Thyroid gland (tissue), 4 donors: ENCODE results near the gene MLPH. TPM values are rescaled to one million over a fixed set of nuclear protein-coding genes. Genes with fewer than 3 reads are reported as not detected.

Experiments
- DNase-seq, 2 donors: peaks; one replicate each; pipeline ENCODE4 v3.0.0-alpha.2; 2019
- H3K27ac ChIP-seq, 3 donors: fragments of 200-600 bp; sonication (generic); 1 replicate in 2 of 3; 2 replicates in 1 of 3; pipeline ENCODE4 v1.5.1; 2016 to 2019; ENCODE audit warnings: mild to moderate bottlenecking in 1 of 3, moderate library complexity in 1 of 3
- H3K27me3 ChIP-seq: fragments of 200-600 bp; sonication (generic); one replicate; pipeline ENCODE4 v1.5.1; 2019
- H3K36me3 ChIP-seq, 2 donors: fragments of 200-600 bp; sonication (generic); one replicate each; pipeline ENCODE4 v1.5.1; 2016 to 2019
- H3K4me1 ChIP-seq, 2 donors: fragments of 200-600 bp; sonication (generic); one replicate each; pipeline ENCODE4 v1.5.1; 2017 to 2019
- H3K4me3 ChIP-seq, 3 donors: fragments of 200-600 bp; sonication (generic); replicated peaks in 1 of 3; 1 replicate in 2 of 3; 2 replicates in 1 of 3; pipeline ENCODE4 v1.5.1; 2016; ENCODE audit warnings: mild to moderate bottlenecking in 1 of 3
- H3K9me3 ChIP-seq: fragments of 200-600 bp; sonication (generic); one replicate; pipeline ENCODE4 v1.5.1; 2017
- CTCF ChIP-seq, 6 experiments: fragments of 200-600 bp in 3 of 6; fragments of 450-650 bp in 3 of 6; sonication (generic) in 3 of 6; IDR thresholded peaks; one replicate each; pipeline ENCODE4 v1.5.1; 2016 to 2019; ENCODE audit warnings: antibody characterized with exemption in 6 of 6, mild to moderate bottlenecking in 2 of 6, inconsistent platforms in 1 of 6, moderate library complexity in 1 of 6
- POLR2A ChIP-seq, 2 donors: fragments of 450-650 bp; IDR thresholded peaks; one replicate each; pipeline ENCODE4 v1.6.1; 2017; ENCODE audit warnings: antibody characterized with exemption in 2 of 2, mild to moderate bottlenecking in 2 of 2, moderate library complexity in 1 of 2
- WGBS, 2 donors: methylation state at CpG; one replicate each; pipeline ENCODE4 v1.1.5; 2017; 5-methylcytosine and 5-hydroxymethylcytosine counted together
- intact Hi-C: fragments of 100-400 bp; cut with DNase I; formaldehyde crosslinking; loops from one replicate; pipeline ENCODE4 v1.15.1; 2023
- total RNA-seq, 4 donors: library from RNA; depleted of rRNA; stranded (reverse); fragments of >200 nt; gene quantifications; one replicate each; pipeline ENCODE4 v1.2.3, GENCODE V29; 2016

MLPH gene
- total RNA-seq, 4 donors from 2014 or later = 41.3 to 107 (median 58.6) TPM

- 87 to 92% methylated on average over 8 of the region's 8 CpGs for WGBS, 2 donors
- Histone ChIP-seq H3K27me3 (no peaks in the 10 kb centered on the region), H3K4me1 (peaks cover 7 to 26% of the 10 kb centered on the region in 2 donors), H3K4me3 (no peak overlapping the region), H3K27ac (no peak overlapping the region), H3K9me3 (no peaks in the 10 kb centered on the region), H3K36me3 (peaks cover 9 to 10% of the 10 kb centered on the region in 2 donors)
- TF ChIP-seq POLR2A (IDR thresholded peaks at IDR 0.05) (no peak), CTCF (IDR thresholded peaks at IDR 0.05) (no peak)
- DNase-seq = no peak
- intact Hi-C loops = no loop called here
Measured at GRCh38 chr2:237496428-237496827, 9.4 kb downstream of the MLPH start.

- DNase-seq = no peak
- peaks cover 9 to 10% of the 10 kb centered on the region in 2 donors for H3K36me3 ChIP-seq
- WGBS, 2 donors = 86 to 87% methylated on average over 23 of the region's 23 CpGs
- no peak for TF ChIP-seq POLR2A (IDR thresholded peaks at IDR 0.05)
- no peak for TF ChIP-seq CTCF (IDR thresholded peaks at IDR 0.05)
- intact Hi-C loops = no loop called here
- no peak overlapping the region for H3K4me3 ChIP-seq
- no peaks in the 10 kb centered on the region for H3K27me3 ChIP-seq
- H3K27ac ChIP-seq = no peak overlapping the region
- H3K4me1 ChIP-seq = peaks cover 9 to 25% of the 10 kb centered on the region in 2 donors
- H3K9me3 ChIP-seq = no peaks in the 10 kb centered on the region
Measured at GRCh38 chr2:237497009-237497837, 10.2 kb downstream of the MLPH start.

GRCh38 chr2:237497838-237498186 is 10.8 kb downstream of the MLPH start:
- H3K4me1 ChIP-seq = peaks cover 15 to 27% of the 10 kb centered on the region in 2 donors
- H3K27me3 ChIP-seq = no peaks in the 10 kb centered on the region
- no peak overlapping the region for H3K4me3 ChIP-seq
- no peak for TF ChIP-seq POLR2A (IDR thresholded peaks at IDR 0.05)
- TF ChIP-seq CTCF (IDR thresholded peaks at IDR 0.05) = no peak
- WGBS, 2 donors = 74 to 79% methylated on average over 10 of the region's 10 CpGs
- DNase-seq = no peak
- peaks cover 9 to 10% of the 10 kb centered on the region in 2 donors for H3K36me3 ChIP-seq
- intact Hi-C loops = no loop called here
- H3K27ac ChIP-seq = peak overlapping the region in 1 of 3 donors; percentile 17
- H3K9me3 ChIP-seq = no peaks in the 10 kb centered on the region

- H3K4me1 ChIP-seq = peaks cover 15 to 32% of the 10 kb centered on the region in 2 donors
- H3K4me3 ChIP-seq = no peak overlapping the region
- intact Hi-C loops = no loop called here
- H3K27ac ChIP-seq = peak overlapping the region in 1 of 3 donors; percentile 17
- WGBS, 2 donors = 73 to 92% methylated on average over 10 to 11 of the region's 11 CpGs
- TF ChIP-seq POLR2A (IDR thresholded peaks at IDR 0.05) = no peak
- TF ChIP-seq CTCF (IDR thresholded peaks at IDR 0.05) = no peak
- peaks cover 9 to 10% of the 10 kb centered on the region in 2 donors for H3K36me3 ChIP-seq
- no peak for DNase-seq
- H3K9me3 ChIP-seq = no peaks in the 10 kb centered on the region
- H3K27me3 ChIP-seq = no peaks in the 10 kb centered on the region
Measured at GRCh38 chr2:237498341-237498740, 11.3 kb downstream of the MLPH start.

GRCh38 chr2:237500681-237501424 is 13.8 kb downstream of the MLPH start:
- H3K36me3 ChIP-seq = peaks cover 6 to 7% of the 10 kb centered on the region in 2 donors
- H3K27ac ChIP-seq = peak overlapping the region; percentile 45 to 93 (median 85)
- no peaks in the 10 kb centered on the region for H3K9me3 ChIP-seq
- intact Hi-C loops = no loop called here
- H3K4me3 ChIP-seq = no peak overlapping the region
- no peak for DNase-seq
- TF ChIP-seq POLR2A (IDR thresholded peaks at IDR 0.05) (no peak), CTCF (IDR thresholded peaks at IDR 0.05) (no peak)
- WGBS, 2 donors = 75 to 78% methylated on average over 13 of the region's 13 CpGs
- peaks cover 21 to 54% of the 10 kb centered on the region in 2 donors for H3K4me1 ChIP-seq
- no peaks in the 10 kb centered on the region for H3K27me3 ChIP-seq
